Activated T-cell treated with anti-CD3 and anti-CD28 coated beads, Interleukin-2, amount 50 U/mL, for 72 hours (primary cell): Measurements from ENCODE around the gene RNF223. TPM values are rescaled to one million over a fixed set of nuclear protein-coding genes. Genes with fewer than 3 reads are reported as not detected.
"Not testable (repeated sequence)": the region's sequence is repeated elsewhere in the genome, so short reads cannot be mapped to it uniquely, and the experiment has no call there.

Experiments
- ATAC-seq, 2 donors: fragments of 150-1000 bp; cut with Tn5 transposase; replicated peaks in 1 of 2; 2 replicates each; pipeline ENCODE4 v1.10.0; 2021; ENCODE audit warnings: moderate library complexity in 2 of 2, mild to moderate bottlenecking in 1 of 2
- DNase-seq, 2 donors: peaks; one replicate each; pipeline ENCODE4 v3.0.0; 2021 to 2022; ENCODE audit warnings: mixed read lengths in 1 of 2
- H3K27ac Mint-ChIP-seq: one replicate; pipeline ENCODE4 v1.8.0; 2022; ENCODE audit warnings: mild to moderate bottlenecking, moderate library complexity, mixed read lengths
- H3K27me3 Mint-ChIP-seq: one replicate; pipeline ENCODE4 v1.8.0; 2022; ENCODE audit warnings: low read depth, mixed read lengths
- H3K36me3 Mint-ChIP-seq, 2 donors: one replicate each; pipeline ENCODE4 v1.8.0; 2022; ENCODE audit warnings: mixed read lengths in 2 of 2, mild to moderate bottlenecking in 1 of 2; ENCODE audit not compliant: insufficient read depth in 2 of 2
- H3K4me1 Mint-ChIP-seq: one replicate; pipeline ENCODE4 v1.8.0; 2022; ENCODE audit warnings: low read depth, mixed read lengths
- H3K4me3 Mint-ChIP-seq, 2 donors: one replicate each; pipeline ENCODE4 v1.8.0; 2022; ENCODE audit warnings: mild to moderate bottlenecking in 2 of 2, mixed read lengths in 2 of 2, moderate library complexity in 2 of 2
- H3K9me3 Mint-ChIP-seq, 2 donors: one replicate each; pipeline ENCODE4 v1.8.0; 2022; ENCODE audit warnings: mixed read lengths in 2 of 2
- total RNA-seq, 2 donors: library from RNA; stranded (reverse); gene quantifications; one replicate each; pipeline ENCODE4 v1.2.3, GENCODE V29; 2022

RNF223 gene
- total RNA-seq, 2 donors from 2014 or later = 0.12 TPM; not detected in 1

DNA sequence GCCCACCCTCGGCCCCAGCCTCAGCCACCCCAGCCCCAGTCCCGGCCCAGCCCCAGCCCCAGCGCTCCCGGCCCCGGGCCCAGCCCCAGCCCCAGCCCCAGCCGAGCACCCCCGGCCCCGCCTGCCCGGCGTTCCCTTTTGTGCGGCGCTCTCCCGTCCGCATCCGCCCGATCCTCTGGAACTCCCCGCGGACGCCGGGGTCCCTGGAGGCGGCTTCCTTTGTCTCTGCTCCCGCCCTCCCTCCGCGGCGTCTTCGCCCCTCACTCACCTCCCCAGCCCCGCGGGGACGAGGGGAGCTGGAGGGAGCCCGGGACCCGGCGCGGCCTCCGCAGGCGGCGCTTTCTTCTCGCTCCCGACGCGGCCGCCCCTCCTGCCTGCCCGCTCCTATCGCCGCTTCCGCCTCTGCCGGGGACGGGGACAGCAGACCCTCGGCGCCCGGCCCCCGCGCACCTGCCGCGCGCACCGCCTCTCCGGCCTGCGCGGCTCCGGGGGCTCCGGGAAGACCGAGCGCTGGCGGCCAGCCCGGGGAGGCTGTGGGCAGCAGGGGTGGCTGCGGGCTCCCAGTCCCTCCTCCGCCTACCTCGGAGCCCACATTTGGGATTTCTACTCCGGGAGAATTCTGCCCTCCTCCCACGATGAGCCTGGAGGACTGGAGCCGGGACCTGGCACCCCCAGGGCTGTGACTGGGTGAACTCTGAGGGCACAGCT, 40.2 kb downstream of the RNF223 start:
- Mint-ChIP-seq H3K27me3 (peaks cover 6% of the 10 kb centered on the region), H3K9me3 (no peaks in the 10 kb centered on the region), H3K4me1 (peaks cover 21% of the 10 kb centered on the region), H3K36me3 (peaks cover 0 to 1% of the 10 kb centered on the region in 2 donors), H3K4me3 (peak overlapping the region; percentile 82 to 83), H3K27ac (no peak overlapping the region)
- ATAC-seq = peak; percentile 19 to 20
- DNase-seq = peak in 1 of 2 donors; percentile 42

DNA sequence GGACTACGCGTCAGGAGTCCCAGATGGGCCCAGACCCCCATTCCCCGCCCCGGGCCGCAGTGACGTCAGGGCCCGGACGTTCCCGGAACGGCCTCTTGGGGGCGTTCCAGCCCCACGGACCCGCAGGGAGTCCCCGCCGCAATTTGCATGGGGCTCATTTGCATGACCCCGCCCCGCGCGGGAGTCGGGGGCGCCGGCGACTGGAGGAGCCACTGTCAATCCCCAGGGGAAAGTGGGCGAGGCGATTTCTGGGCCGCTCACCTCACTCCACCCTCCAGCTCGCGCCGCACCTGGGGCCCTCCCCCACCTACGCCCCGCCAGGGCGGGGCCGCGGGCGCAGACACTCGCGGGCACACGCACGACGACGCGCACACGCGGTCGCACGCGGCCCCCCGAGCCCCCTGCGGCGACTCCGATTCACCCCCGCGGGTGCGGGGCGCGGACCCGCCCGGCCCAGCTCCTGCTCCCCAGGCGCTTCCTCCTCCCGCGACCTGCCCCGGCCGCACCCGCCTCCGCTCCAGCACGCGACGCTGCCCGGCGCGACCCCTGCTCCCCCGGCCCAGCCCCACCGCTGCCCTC, 41.0 kb downstream of the RNF223 start:
- Mint-ChIP-seq H3K27me3 (no peaks in the 10 kb centered on the region), H3K9me3 (no peaks in the 10 kb centered on the region), H3K4me1 (peaks cover 14% of the 10 kb centered on the region), H3K36me3 (peaks cover 0 to 1% of the 10 kb centered on the region in 2 donors), H3K27ac (no peak overlapping the region), H3K4me3 (peak overlapping the region; percentile 62 to 82)
- peak; percentile 95 to 97 for DNase-seq
- ATAC-seq = peak; percentile 92 to 95

DNA sequence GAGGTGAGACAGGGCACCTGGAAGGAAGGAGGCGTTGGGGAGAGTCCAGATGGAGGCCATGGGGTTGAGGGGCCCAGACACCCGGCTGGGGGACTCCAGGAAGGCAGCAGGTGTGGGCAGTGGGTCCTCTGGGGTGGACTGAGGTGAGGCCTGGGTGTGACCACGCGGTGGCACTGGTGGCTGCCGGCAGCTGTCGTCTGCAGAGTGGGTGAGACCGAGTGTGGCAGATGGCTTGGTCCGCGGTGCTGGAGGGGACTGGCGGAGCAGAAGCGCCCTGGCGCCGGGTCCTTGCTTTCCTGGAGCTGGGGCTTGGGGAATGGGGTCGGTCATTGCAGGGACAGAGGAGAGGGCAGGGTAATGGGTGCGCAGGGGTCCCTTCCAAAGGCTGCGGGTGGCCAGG, 41.7 kb downstream of the RNF223 start:
- H3K36me3 Mint-ChIP-seq = peaks cover 0 to 1% of the 10 kb centered on the region in 2 donors
- ATAC-seq (peak in 1 of 2 donors; percentile 8), DNase-seq (peak in 1 of 2 donors; percentile 39)
- peak overlapping the region; percentile 44 to 81 for H3K4me3 Mint-ChIP-seq
- no peaks in the 10 kb centered on the region for H3K9me3 Mint-ChIP-seq
- no peaks in the 10 kb centered on the region for H3K27me3 Mint-ChIP-seq
- no peak overlapping the region for H3K27ac Mint-ChIP-seq
- peaks cover 14% of the 10 kb centered on the region for H3K4me1 Mint-ChIP-seq

DNA sequence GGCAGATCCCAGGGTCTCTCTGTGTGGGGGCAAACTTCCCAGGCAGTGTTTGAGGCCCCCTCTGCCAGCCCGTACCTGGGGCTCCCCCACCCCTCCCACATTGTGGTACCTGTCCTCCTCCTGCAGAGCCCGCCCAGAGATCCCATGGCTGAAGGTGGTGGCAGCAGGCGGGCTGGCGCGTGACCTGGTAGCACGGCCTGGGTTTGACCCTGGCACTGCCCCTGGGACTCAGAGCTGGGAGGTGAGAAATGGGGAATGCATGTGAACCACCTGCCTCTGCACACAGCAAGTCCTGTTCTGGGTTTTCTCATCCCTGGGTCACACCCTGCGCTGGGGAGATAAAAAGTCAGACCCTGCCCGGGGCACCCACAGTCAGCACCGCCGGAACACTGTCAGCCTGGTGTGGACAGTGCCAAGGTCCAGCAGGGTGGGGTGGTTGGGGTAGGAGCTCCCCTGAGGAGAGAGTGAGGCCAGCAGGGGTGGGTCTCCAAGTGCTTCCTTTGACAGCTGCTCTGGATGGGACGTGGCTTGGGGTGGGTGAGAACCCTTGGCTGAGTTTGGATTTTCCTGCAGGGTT, 42.4 kb downstream of the RNF223 start:
- Mint-ChIP-seq H3K9me3 (no peaks in the 10 kb centered on the region), H3K27me3 (no peaks in the 10 kb centered on the region), H3K27ac (no peak overlapping the region), H3K4me3 (peak overlapping the region in 1 of 2 donors; percentile 81), H3K4me1 (peaks cover 11% of the 10 kb centered on the region), H3K36me3 (peaks cover 0 to 1% of the 10 kb centered on the region in 2 donors)
- no peak for ATAC-seq
- DNase-seq = no peak

DNA sequence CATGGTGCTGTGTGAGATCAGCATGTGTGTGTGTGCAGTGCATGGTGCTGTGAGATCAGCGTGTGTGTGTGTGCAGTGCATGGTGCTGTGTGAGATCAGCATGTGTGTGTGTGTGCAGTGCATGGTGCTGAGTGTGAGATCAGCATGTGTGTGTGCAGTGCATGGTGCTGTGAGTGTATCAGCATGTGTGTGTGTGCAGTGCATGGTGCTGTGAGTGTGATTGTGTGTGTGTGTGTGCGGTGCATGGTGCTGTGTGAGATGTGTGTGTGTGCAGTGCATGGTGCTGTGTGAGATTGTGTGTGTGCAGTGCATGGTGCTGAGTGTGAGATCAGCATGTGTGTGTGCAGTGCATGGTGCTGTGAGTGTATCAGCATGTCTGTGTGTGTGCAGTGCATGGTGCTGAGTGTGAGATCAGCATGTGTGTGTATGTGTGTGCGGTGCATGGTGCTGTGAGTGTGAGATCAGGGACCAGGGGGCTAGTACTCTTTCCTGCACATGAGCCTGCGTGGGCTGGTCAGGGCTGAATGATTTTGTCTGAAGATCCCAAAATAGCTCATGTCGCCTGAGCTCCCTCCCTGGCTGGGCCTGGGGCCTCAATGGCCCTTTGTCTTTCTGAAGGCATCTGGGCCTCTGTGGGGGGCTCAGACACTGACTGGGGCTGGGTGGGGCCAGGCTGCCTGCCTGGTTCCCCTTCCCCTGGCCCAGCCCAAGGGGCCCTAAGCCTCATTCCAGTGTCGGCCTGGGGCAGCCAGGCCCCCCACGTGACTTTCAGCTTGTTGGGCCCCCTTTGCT, 43.0 kb downstream of the RNF223 start:
- not testable (repeated sequence) for DNase-seq, H3K27me3 Mint-ChIP-seq, ATAC-seq, H3K9me3 Mint-ChIP-seq, H3K4me1 Mint-ChIP-seq, H3K36me3 Mint-ChIP-seq, H3K27ac Mint-ChIP-seq, H3K4me3 Mint-ChIP-seq

DNA sequence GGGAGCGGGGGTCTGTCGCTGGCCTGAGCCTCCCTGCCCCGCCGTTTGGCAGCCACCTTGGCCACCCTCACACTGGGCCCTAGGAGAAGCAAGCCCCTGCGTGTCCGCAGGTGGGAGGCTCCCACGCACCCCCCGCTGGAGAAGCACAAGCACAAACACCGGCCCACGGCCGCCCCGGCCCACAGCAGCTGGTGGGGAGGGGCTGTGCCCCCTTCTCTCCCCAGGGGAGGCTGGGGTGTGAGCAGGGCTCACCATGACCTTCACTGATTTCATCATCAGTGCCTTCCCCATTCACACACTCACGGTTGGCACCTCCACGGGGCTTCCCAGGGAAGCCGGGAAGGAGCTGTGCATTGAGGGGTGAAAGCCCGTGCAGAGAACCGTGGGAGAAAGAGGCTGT, 46.3 kb downstream of the RNF223 start:
- H3K9me3 Mint-ChIP-seq = no peaks in the 10 kb centered on the region

DNA sequence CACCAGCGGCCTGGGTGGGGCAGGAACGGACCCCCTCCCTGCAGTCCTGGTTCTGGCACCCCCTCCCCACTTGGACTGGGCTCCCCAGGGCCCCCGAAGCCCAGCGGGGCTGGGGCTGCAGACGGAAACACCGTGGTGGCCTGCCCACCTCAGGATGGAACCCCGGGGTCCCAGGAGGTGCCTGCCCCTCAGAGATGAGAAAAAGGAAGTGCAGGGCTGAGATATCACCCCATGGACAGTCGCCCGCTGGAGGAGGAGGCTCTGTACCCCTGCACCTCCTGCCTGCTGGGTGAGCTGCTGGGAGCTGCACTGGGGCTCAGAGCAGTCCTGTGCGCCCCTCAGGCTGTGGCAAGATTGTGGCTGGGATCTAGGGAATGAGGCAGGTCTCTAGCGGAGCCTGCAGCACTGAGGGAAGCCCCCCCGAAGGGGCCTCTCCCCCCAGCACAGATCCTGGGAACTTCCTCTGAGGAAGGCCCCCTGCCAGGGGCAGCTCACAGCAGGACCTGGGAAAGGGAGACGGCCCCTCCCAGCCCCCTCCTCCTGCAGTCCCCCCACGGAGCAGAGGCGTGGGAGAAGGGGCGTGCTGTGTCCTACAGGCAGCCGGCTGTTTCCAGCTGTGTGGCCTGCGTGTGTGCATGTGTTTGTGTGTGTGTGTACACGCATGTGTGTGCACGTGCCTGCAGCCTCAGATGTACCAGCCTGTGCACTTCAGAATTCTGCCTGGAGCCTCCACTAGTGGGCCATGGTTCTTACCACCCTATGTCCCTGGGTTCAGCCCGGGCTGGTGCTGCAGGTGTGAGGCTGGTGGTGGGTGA, 47.3 kb downstream of the RNF223 start:
- peaks cover 5% of the 10 kb centered on the region for H3K4me1 Mint-ChIP-seq
- no peak for DNase-seq
- H3K27me3 Mint-ChIP-seq = peaks cover 7% of the 10 kb centered on the region
- H3K36me3 Mint-ChIP-seq = no peaks in the 10 kb centered on the region
- H3K9me3 Mint-ChIP-seq = no peaks in the 10 kb centered on the region
- no peak overlapping the region for H3K27ac Mint-ChIP-seq
- no peak for ATAC-seq
- H3K4me3 Mint-ChIP-seq = no peak overlapping the region

More for the DNA sequence above, 46.3 kb downstream of the RNF223 start:
- DNase-seq (no peak), ATAC-seq (no peak)
- no peak overlapping the region for H3K4me3 Mint-ChIP-seq
- no peak overlapping the region for H3K27ac Mint-ChIP-seq
- peaks cover 6% of the 10 kb centered on the region for H3K27me3 Mint-ChIP-seq
- peaks cover 10% of the 10 kb centered on the region for H3K4me1 Mint-ChIP-seq
- H3K36me3 Mint-ChIP-seq = no peaks in the 10 kb centered on the region

DNA sequence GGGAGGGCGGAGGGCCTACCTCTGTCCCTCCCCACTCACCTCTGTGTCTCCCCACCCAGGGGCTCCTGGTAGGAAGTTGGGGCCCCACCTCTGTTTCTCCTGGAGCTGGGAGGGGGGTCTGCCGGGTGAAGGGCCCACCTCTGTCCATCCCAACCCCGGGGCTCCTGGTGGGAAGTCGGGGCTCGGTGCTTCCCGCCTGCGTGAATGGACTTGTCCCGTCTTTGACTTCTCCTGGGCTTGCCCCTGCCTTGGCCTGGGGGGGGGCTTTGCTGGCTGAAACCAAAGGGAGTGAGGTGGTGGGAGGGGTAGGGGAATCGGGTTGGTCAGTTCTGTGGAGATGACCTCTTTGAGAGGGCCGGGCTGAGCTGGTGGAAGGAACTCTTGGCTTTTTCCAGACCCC, 48.4 kb downstream of the RNF223 start:
- Mint-ChIP-seq H3K36me3 (no peaks in the 10 kb centered on the region), H3K27me3 (peaks cover 7% of the 10 kb centered on the region), H3K4me3 (no peak overlapping the region), H3K4me1 (peaks cover 5% of the 10 kb centered on the region), H3K27ac (no peak overlapping the region), H3K9me3 (no peaks in the 10 kb centered on the region)
- no peak for ATAC-seq
- DNase-seq = no peak

DNA sequence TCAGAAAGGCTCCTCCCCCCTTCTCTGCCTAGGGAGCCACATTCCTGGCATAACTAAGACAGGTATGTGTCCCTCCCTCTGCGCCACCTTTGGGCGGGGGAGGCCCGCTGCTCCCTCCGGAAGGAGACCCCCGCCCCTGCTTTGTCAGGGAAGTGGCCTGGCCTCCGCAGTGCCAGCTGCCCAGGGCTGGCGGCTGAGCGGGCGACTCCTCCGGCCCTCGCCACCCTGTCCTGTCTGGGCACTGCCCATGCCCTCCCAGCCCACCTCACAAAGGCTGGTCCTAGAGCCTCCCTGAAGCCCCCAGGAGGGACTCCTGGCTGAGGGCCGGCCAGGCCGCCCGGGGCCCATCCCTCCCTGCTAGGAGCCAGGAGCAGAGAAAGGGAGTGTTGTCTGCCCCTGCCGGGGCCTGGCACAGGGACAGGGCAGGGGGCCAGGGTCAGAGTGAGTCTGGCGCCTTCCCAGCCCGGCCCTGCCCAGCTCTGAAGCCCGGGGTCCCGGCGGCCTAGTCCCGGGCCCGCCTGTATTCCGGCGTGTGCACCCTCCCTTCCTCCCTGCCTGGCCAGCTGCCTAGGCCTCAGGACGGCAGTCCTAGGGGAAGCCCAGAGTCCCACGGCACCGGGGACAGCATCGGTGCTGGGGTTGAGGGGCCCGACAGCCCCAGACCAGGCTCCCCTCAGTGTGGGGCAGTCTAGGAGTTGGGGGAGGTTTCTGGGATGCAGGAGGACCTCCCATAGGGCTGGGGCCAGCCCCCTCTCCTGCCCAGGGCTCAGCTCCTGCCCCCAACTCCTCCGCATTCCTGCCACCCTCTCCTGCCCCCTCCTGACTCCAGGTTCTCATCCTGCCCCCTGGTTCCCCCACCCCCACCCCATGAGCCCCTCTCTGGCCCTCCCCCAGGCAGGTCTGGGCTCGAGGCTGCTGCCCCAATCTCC, 49.1 kb downstream of the RNF223 start:
- ATAC-seq = no peak
- no peak for DNase-seq

DNA sequence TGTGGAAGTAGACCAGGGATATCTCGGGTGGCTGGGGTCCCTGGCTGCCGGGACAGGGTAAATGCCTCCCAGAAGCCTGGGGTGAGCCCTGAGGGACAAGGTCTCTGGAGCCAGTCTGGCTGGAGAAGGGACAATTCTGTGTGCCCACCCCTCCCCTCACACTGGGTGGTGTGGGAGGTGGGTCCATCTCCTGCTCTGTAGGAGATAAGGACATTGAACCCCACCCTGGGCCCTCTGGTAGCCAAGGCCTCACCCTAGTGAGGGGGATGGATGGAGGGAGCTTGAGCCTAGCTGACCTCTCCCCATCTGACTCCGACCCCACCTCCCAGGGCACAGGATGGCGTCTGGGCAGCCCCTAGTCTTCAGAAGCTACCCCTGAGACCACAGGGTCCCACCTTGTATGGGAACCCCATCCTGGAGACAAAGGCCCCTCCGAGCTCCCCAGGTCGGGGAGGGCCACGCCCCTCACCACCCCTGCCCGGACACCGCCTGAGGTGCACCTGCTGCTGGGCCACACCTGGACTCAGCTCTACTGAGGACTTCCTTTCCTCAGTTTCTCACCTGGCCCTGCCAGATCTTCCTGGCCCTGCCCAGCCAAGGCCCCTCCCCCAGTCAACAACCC, 49.8 kb downstream of the RNF223 start:
- DNase-seq (no peak), ATAC-seq (no peak)
- Mint-ChIP-seq H3K4me1 (peaks cover 5% of the 10 kb centered on the region), H3K27ac (no peak overlapping the region), H3K27me3 (peaks cover 7% of the 10 kb centered on the region), H3K36me3 (no peaks in the 10 kb centered on the region), H3K9me3 (no peaks in the 10 kb centered on the region), H3K4me3 (no peak overlapping the region)

More for the DNA sequence above, 49.1 kb downstream of the RNF223 start:
- no peaks in the 10 kb centered on the region for H3K9me3 Mint-ChIP-seq
- no peak overlapping the region for H3K27ac Mint-ChIP-seq
- H3K27me3 Mint-ChIP-seq = peaks cover 7% of the 10 kb centered on the region
- peaks cover 5% of the 10 kb centered on the region for H3K4me1 Mint-ChIP-seq
- H3K36me3 Mint-ChIP-seq = no peaks in the 10 kb centered on the region
- H3K4me3 Mint-ChIP-seq = no peak overlapping the region

DNA sequence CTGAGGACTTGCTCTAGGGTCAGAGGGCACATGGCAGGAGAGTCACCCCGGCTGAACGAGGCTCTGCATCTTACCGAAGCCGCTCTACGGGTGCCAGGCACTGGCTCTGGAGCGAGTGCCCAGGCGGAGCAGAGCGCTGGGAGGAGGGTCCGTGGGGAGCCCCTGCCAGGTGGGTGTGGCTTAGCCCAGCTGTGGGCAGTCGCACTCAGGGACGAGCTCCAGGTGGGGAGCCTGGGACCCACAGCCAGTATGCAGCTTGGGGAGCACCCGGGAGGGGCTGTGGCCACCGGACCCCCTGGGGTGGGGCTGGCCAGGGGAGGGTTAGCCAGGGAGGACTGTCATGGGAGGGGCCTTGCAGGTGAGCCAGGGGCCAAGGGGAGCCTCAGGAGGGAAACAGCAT, 50.4 kb downstream of the RNF223 start:
- H3K27ac Mint-ChIP-seq = no peak overlapping the region
- H3K27me3 Mint-ChIP-seq = peaks cover 7% of the 10 kb centered on the region
- H3K36me3 Mint-ChIP-seq = no peaks in the 10 kb centered on the region
- no peak for ATAC-seq
- no peak for DNase-seq
- H3K4me3 Mint-ChIP-seq = no peak overlapping the region
- H3K4me1 Mint-ChIP-seq = peaks cover 5% of the 10 kb centered on the region
- H3K9me3 Mint-ChIP-seq = no peaks in the 10 kb centered on the region
